Renal cortex interstitium (tissue), 15 donors: ENCODE results near the gene CD177. TPM values are rescaled to one million over a fixed set of nuclear protein-coding genes. Genes with fewer than 3 reads are reported as not detected.
"Not testable (repeated sequence)": the region's sequence is repeated elsewhere in the genome, so short reads cannot be mapped to it uniquely, and the experiment has no call there.

Experiments
- DNase-seq, 11 donors: peaks; one replicate each; pipeline ENCODE4 v3.0.0-alpha.2; 2013; ENCODE audit warnings: low read depth in 9 of 11, low spot score in 4 of 11; ENCODE audit errors: extremely low read depth in 1 of 11
- long read RNA-seq, 16 experiments: transcript quantifications; one replicate each; lab custom pipeline, GENCODE V29; 2026
- polyA plus RNA-seq, 3 donors: library from polyadenylated mRNA; unstranded; fragments of 120-200 nt; gene quantifications; one replicate each; pipeline ENCODE4 v1.2.1, GENCODE V29; 2013; ENCODE audit not compliant: insufficient read length in 3 of 3

The CD177 gene
- polyA plus RNA-seq, result under 1 TPM; 0.15 to 0.50 (median 0.20) TPM
- long read RNA-seq, donor 1, result 0 reads
- long read RNA-seq, donor 2, result 0 reads
- long read RNA-seq, donor 3, result 0 reads
- long read RNA-seq, donor 4, result 0 reads
- long read RNA-seq, donor 5, result 0 reads
- long read RNA-seq, donor 6, partial matches to known transcripts, result 0 of 1 reads
- long read RNA-seq, donor 6, other reads (novel, unspliced or antisense), result 0 of 1 reads
- long read RNA-seq, donor 7, result 0 reads
- long read RNA-seq, donor 8, result 0 reads
- long read RNA-seq, donor 9, result 0 reads
- long read RNA-seq, donor 10, result 0 reads
- long read RNA-seq, donor 11, result 0 reads
- long read RNA-seq, donor 12, result 0 reads
- long read RNA-seq, donor 13, partial matches to known transcripts, result 0 of 1 reads
- long read RNA-seq, donor 13, other reads (novel, unspliced or antisense), result 0 of 1 reads
- long read RNA-seq, donor 14, partial matches to known transcripts, result 0 of 1 reads
- long read RNA-seq, donor 14, other reads (novel, unspliced or antisense), result 0 of 1 reads
- long read RNA-seq, donor 15, result 0 reads
- long read RNA-seq, donor 16, result 0 reads

GRCh38 chr19:43353606-43354304, at the start of gene CD177:
Gene CD177, plus strand, starts transcription at chr19:43353686. Its CDS starts 29 bp downstream, at chr19:43353715.
- DNase-seq, result no peak

- no peak for DNase-seq
Measured at GRCh38 chr19:43305642-43306041, 47.8 kb upstream of the CD177 start.

- DNase-seq, result no peak
Measured at GRCh38 chr19:43306097-43306496, 47.4 kb upstream of the CD177 start.

- DNase-seq, result no peak
Measured at GRCh38 chr19:43308244-43308815, 45.2 kb upstream of the CD177 start.

- DNase-seq, result no peak
Measured at GRCh38 chr19:43309466-43309865, 44.0 kb upstream of the CD177 start.

GRCh38 chr19:43310221-43310620, 43.3 kb upstream of the CD177 start:
- no peak for DNase-seq

GRCh38 chr19:43311256-43311655, 42.2 kb upstream of the CD177 start:
- no peak for DNase-seq

GRCh38 chr19:43311706-43312105, 41.8 kb upstream of the CD177 start:
- no peak for DNase-seq

GRCh38 chr19:43313711-43314495, 39.6 kb upstream of the CD177 start:
- DNase-seq, result no peak

- no peak for DNase-seq
Measured at GRCh38 chr19:43315851-43316250, 37.6 kb upstream of the CD177 start.

- peak in 2 of 11 donors; percentile 2 to 18 for DNase-seq
Measured at GRCh38 chr19:43316591-43317319, 36.7 kb upstream of the CD177 start.

GRCh38 chr19:43318203-43318602, 35.3 kb upstream of the CD177 start:
- no peak for DNase-seq

- DNase-seq, result no peak
Measured at GRCh38 chr19:43318796-43319314, 34.6 kb upstream of the CD177 start.

GRCh38 chr19:43320546-43320945, 32.9 kb upstream of the CD177 start:
- DNase-seq, result no peak

GRCh38 chr19:43326761-43327160, 26.7 kb upstream of the CD177 start:
- not testable (repeated sequence) for DNase-seq

GRCh38 chr19:43328561-43328960, 24.9 kb upstream of the CD177 start:
- DNase-seq, result not testable (repeated sequence)

- DNase-seq, result not testable (repeated sequence)
Measured at GRCh38 chr19:43329049-43329448, 24.4 kb upstream of the CD177 start.

GRCh38 chr19:43329989-43330388, 23.5 kb upstream of the CD177 start:
- DNase-seq, result no peak
